DOHH2 (cell line): ENCODE measurements around the gene TREM1.

ENCODE experiments used
- H3F3A ChIP-seq: fragments of 200-600 bp; sonication (generic), shearing (Covaris generic); 2 replicates; pipeline ENCODE4 v1.6.0; 2016; ENCODE audit warnings: antibody characterized with exemption, mild to moderate bottlenecking; ENCODE audit not compliant: control insufficient read depth, insufficient read depth
- H3K27ac ChIP-seq: fragments of 200-600 bp; sonication (generic); 2 replicates; pipeline ENCODE4 v1.5.1; 2014; ENCODE audit warnings: low read depth, mild to moderate bottlenecking, low read length, moderate library complexity
- H3K27me3 ChIP-seq: fragments of 200-600 bp; sonication (generic); 2 replicates; pipeline ENCODE4 v1.6.1; 2014; ENCODE audit warnings: mild to moderate bottlenecking, low read length, mixed read lengths; ENCODE audit not compliant: control insufficient read depth
- H3K36me3 ChIP-seq: fragments of 200-600 bp; sonication (generic); 2 replicates; pipeline ENCODE4 v1.6.1; 2014; ENCODE audit warnings: mild to moderate bottlenecking, low read length, moderate library complexity, mixed read lengths; ENCODE audit not compliant: control insufficient read depth
- H3K4me1 ChIP-seq: fragments of 200-600 bp; sonication (generic); 2 replicates; pipeline ENCODE4 v1.6.1; 2014; ENCODE audit warnings: mild to moderate bottlenecking, low read length, mixed read lengths; ENCODE audit not compliant: control insufficient read depth
- H3K4me2 ChIP-seq: fragments of 200-600 bp; sonication (generic); 2 replicates; pipeline ENCODE4 v1.6.0; 2014; ENCODE audit warnings: mild to moderate bottlenecking, low read length, moderate library complexity
- H3K4me3 ChIP-seq: fragments of 200-600 bp; sonication (generic); 2 replicates; pipeline ENCODE4 v1.5.1; 2014; ENCODE audit warnings: mild to moderate bottlenecking, low read length, mixed read lengths
- H3K79me2 ChIP-seq: fragments of 200-600 bp; sonication (generic); 2 replicates; pipeline ENCODE4 v1.6.1; 2014; ENCODE audit warnings: mild to moderate bottlenecking, low read length, mixed read lengths; ENCODE audit not compliant: control insufficient read depth
- H3K9me2 ChIP-seq: fragments of 200-600 bp; sonication (generic); replicated peaks from 2 replicates; pipeline ENCODE4 v1.6.1; 2014; ENCODE audit warnings: mild to moderate bottlenecking, low read length, mixed read lengths; ENCODE audit not compliant: control insufficient read depth
- H3K9me3 ChIP-seq: fragments of 200-600 bp; sonication (generic); 2 replicates; pipeline ENCODE4 v1.6.1; 2014; ENCODE audit warnings: antibody characterized with exemption, low read length, mixed read lengths; ENCODE audit not compliant: control insufficient read depth, insufficient read depth
- H4K20me1 ChIP-seq: fragments of 200-600 bp; sonication (generic); 2 replicates; pipeline ENCODE4 v1.6.0; 2014; ENCODE audit warnings: low read depth, mild to moderate bottlenecking, antibody characterized with exemption, low read length, moderate library complexity; ENCODE audit not compliant: control insufficient read depth, insufficient read depth
- CTCF ChIP-seq: fragments of 200-600 bp; sonication (generic); IDR thresholded peaks from one replicate; pipeline ENCODE4 v1.5.1; 2014; ENCODE audit warnings: antibody characterized with exemption, mild to moderate bottlenecking, low read depth, low read length; ENCODE audit not compliant: poor library complexity, severe bottlenecking
- EZH2phosphoT487 ChIP-seq: fragments of 200-600 bp; sonication (generic); IDR thresholded peaks from 2 replicates; pipeline ENCODE4 v1.6.1; 2017; ENCODE audit warnings: borderline replicate concordance, mild to moderate bottlenecking, antibody characterized with exemption, low read length, moderate library complexity, mixed read lengths

TREM1 gene

GRCh38 chr6:41283600-41283999, 2.9 kb downstream of the TREM1 start:
- H3F3A ChIP-seq = peaks cover 4% of the 10 kb centered on the region; the same call in 1 of the 2 replicates
- no peak overlapping the region for H3K4me2 ChIP-seq
- 0 out of 2 replicates have a peak, but pooled peaks cover 3% of the 10 kb centered on the region for H3K27me3 ChIP-seq
- H3K4me3 ChIP-seq = no peak overlapping the region
- no peak for TF ChIP-seq CTCF
- no peak for TF ChIP-seq EZH2phosphoT487
- no peaks in the 10 kb centered on the region for H3K36me3 ChIP-seq
- no peaks in the 10 kb centered on the region for H3K9me3 ChIP-seq
- H3K79me2 ChIP-seq = no peaks in the 10 kb centered on the region
- H3K4me1 ChIP-seq = peaks cover 28% of the 10 kb centered on the region
- no peaks in the 10 kb centered on the region for H4K20me1 ChIP-seq
- H3K27ac ChIP-seq = no peak overlapping the region
- H3K9me2 ChIP-seq = no peaks in the 10 kb centered on the region

GRCh38 chr6:41280381-41281057, 6.0 kb downstream of the TREM1 start:
- H3K27ac ChIP-seq = no peak overlapping the region
- H3K9me3 ChIP-seq = no peaks in the 10 kb centered on the region
- peaks cover 9% of the 10 kb centered on the region for H3K4me1 ChIP-seq
- peaks cover 3% of the 10 kb centered on the region; the same call in 1 of the 2 replicates for H3K27me3 ChIP-seq
- H3K9me2 ChIP-seq = no peaks in the 10 kb centered on the region
- no peaks in the 10 kb centered on the region for H3K79me2 ChIP-seq
- no peak overlapping the region for H3K4me2 ChIP-seq
- no peak overlapping the region for H3K4me3 ChIP-seq
- H3K36me3 ChIP-seq = no peaks in the 10 kb centered on the region
- H3F3A ChIP-seq = no peaks in the 10 kb centered on the region
- TF ChIP-seq EZH2phosphoT487 = no peak
- no peak for TF ChIP-seq CTCF
- no peaks in the 10 kb centered on the region for H4K20me1 ChIP-seq

DNA sequence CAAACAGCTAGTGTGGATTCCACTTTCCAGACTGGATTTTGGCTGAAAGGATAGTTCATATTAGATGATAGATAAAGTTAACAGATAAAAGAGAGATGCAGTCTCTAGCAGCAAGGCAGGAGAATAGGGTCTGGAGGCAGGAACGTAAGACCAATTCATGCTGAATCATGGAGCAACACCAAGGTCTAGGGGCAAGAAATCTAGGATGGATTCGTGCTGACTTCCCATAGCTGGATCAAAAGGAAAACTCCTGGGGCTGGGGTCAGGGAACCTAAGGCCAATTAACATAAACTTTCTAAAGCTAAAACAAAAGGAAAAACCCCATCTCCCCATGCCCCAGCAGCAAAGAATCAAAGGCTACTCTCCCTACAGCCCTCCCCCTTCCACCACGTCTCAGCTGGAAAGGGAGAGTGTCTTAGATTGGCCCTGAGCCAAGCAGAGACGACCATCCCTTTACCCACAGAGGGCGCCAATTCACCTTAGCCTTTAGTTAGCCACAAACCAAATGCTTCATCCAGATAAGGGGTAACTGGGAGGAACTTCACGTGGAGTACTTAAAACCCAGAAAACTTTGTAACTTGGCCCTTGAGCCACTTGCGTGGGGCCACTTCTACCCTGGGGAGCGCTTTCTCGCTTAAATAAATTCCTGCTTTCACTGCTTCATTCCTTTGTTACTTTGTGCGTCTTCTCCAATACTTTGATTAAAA, 7.6 kb downstream of the TREM1 start:
- Histone ChIP-seq H3K9me2 (no peaks in the 10 kb centered on the region), H3K79me2 (no peaks in the 10 kb centered on the region), H3K4me3 (no peak overlapping the region), H3K27me3 (peaks cover 2% of the 10 kb centered on the region; the same call in 1 of the 2 replicates), H3K27ac (no peak overlapping the region), H3K4me2 (no peak overlapping the region), H4K20me1 (no peaks in the 10 kb centered on the region), H3F3A (no peaks in the 10 kb centered on the region), H3K36me3 (no peaks in the 10 kb centered on the region), H3K4me1 (peaks cover 19% of the 10 kb centered on the region), H3K9me3 (no peaks in the 10 kb centered on the region)
- TF ChIP-seq EZH2phosphoT487 (no peak), CTCF (peak; percentile 71)
